LNCAP (cell line): Measurements from ENCODE around the gene CSF2.

Experiments used
- CTCF ChIP-seq: fragments of 450-650 bp; IDR thresholded peaks from 2 replicates; pipeline ENCODE4 v1.5.1; 2017; ENCODE audit warnings: mild to moderate bottlenecking

Gene CSF2

GRCh38 chr5:132079619-132080018 is 6.0 kb downstream of the CSF2 start:
- TF ChIP-seq CTCF: no peak

GRCh38 chr5:132080595-132080994 is 7.0 kb downstream of the CSF2 start:
- no peak for TF ChIP-seq CTCF

- no peak for TF ChIP-seq CTCF
These were observed 7.9 kb downstream of the CSF2 start for GRCh38 chr5:132081458-132081857.

GRCh38 chr5:132082329-132083023 is 8.9 kb downstream of the CSF2 start:
- no peak for TF ChIP-seq CTCF

- no peak for TF ChIP-seq CTCF
These were observed 9.6 kb downstream of the CSF2 start for GRCh38 chr5:132083071-132083678.

GRCh38 chr5:132085686-132086085 is 12.1 kb downstream of the CSF2 start:
- TF ChIP-seq CTCF: no peak

GRCh38 chr5:132086277-132086794 is 12.7 kb downstream of the CSF2 start:
- no peak for TF ChIP-seq CTCF
